Peyer's patch (tissue), 4 donors: ENCODE measurements around the gene USP34.

ENCODE experiments used
- POLR2A ChIP-seq, 2 donors: fragments of 450-650 bp; IDR thresholded peaks; one replicate each; pipeline ENCODE4 v1.5.1; 2017; ENCODE audit warnings: antibody characterized with exemption in 2 of 2, mild to moderate bottlenecking in 2 of 2, moderate library complexity in 2 of 2
- TF ChIP-seq, protein P1 (sequence below), 6 experiments: fragments of 450-650 bp in 4 of 6; fragments of 200-600 bp in 2 of 6; sonication (generic) in 1 of 6; IDR thresholded peaks; one replicate each; pipeline ENCODE4 v1.5.1; 2017 to 2019; ENCODE audit warnings: antibody characterized with exemption in 6 of 6, mild to moderate bottlenecking in 3 of 6, moderate library complexity in 1 of 6

DNA sequence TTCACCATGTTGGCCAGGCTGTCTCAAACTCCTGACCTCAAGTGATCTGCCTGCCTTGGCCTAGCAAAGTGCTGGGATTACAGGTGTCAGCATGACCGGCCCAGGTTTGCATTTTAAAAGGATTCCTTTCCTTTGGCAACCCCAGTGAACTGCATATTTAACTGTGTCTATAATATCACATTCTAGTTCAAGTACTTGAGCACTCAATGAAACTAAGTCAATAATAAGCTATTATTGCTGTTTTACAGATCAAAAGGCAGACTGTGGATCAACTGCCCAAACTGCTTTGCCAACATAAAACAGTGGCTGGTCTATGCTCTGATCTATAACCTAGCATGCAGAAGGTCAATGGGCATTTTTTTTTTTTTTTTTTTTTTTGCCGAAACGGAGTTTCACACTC lies 144.5 kb downstream of the USP34 start:
- TF ChIP-seq POLR2A (IDR thresholded peaks at IDR 0.05) = no peak
- TF ChIP-seq, protein P1, sequence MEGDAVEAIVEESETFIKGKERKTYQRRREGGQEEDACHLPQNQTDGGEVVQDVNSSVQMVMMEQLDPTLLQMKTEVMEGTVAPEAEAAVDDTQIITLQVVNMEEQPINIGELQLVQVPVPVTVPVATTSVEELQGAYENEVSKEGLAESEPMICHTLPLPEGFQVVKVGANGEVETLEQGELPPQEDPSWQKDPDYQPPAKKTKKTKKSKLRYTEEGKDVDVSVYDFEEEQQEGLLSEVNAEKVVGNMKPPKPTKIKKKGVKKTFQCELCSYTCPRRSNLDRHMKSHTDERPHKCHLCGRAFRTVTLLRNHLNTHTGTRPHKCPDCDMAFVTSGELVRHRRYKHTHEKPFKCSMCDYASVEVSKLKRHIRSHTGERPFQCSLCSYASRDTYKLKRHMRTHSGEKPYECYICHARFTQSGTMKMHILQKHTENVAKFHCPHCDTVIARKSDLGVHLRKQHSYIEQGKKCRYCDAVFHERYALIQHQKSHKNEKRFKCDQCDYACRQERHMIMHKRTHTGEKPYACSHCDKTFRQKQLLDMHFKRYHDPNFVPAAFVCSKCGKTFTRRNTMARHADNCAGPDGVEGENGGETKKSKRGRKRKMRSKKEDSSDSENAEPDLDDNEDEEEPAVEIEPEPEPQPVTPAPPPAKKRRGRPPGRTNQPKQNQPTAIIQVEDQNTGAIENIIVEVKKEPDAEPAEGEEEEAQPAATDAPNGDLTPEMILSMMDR (IDR thresholded peaks at IDR 0.05) = no peak
